ENCODE data around the gene CELF3. TPM values are rescaled to one million over a fixed set of nuclear protein-coding genes. Genes with fewer than 3 reads are reported as not detected.
"Not testable (repeated sequence)": the region's sequence is repeated elsewhere in the genome, so short reads cannot be mapped to it uniquely, and the experiment has no call there.

CELF3 gene
- total and polyA plus RNA-seq, 9 donors = 0.04 to 2.0 (median 0.74) TPM

DNA sequence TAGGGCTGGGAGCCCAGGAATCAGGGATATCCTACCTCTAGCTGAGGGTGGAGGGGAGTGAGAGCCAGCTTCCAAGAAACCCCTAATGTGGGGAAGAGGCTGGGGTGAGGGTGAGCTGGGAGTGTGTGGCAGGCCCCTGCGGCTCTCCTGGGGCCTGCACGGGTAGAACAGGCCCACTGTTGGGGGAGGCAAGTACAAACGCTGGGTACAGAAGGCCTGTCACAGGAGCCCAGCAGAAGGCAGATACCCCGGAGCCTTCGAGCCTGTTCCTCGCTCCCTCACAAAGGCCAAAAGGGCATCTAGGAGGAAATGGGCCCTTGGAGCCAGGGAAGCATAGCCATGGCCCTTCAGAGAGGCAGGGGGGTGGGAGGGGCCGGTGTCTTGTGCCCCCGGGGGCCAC, 13.7 kb downstream of the CELF3 start:
- Histone ChIP-seq H3K4me3 (ENCODE audit: low read length) (no peak overlapping the region), H3K4me1 (ENCODE audit: control insufficient read depth, insufficient read depth, low read length) (peaks cover 3% of the 10 kb centered on the region), H3K9me3 (replicated peaks; ENCODE audit: control insufficient read depth, low read depth, low read length) (no peaks in the 10 kb centered on the region), H3K27me3 (ENCODE audit: control insufficient read depth, insufficient read depth, low read length) (no peaks in the 10 kb centered on the region), H3K27ac (ENCODE audit: low read length) (no peak overlapping the region), H3K36me3 (ENCODE audit: control insufficient read depth, insufficient read depth, low read length) (peaks cover 35% of the 10 kb centered on the region)
- WGBS (ENCODE audit: insufficient coverage) = 37% methylated on average over 5 of the region's 8 CpGs
- DNase-seq = no peak

DNA sequence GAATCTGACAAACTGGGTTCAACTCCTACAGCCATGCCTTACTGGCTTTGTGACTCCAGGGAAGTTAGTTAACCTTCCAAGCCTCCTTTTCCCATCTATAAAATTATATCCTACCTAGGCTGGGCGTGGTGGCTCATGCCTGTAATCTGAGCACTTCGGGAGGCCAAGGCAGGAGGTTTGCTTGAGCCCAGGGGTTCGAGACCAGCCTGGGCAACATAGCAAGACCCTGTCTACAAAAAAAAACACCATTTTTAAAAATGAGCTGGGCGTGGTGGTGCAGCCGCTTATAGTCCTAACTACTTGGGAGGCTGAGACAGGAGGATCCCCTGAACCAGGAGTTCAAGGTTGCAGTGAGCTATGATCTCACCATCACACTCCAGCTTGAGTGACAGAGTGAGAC, 15.1 kb downstream of the CELF3 start:
- Histone ChIP-seq H3K27me3 (ENCODE audit: control insufficient read depth, insufficient read depth, low read length) (no peaks in the 10 kb centered on the region), H3K27ac (ENCODE audit: low read length) (no peak overlapping the region), H3K36me3 (ENCODE audit: control insufficient read depth, insufficient read depth, low read length) (peaks cover 47% of the 10 kb centered on the region), H3K4me1 (ENCODE audit: control insufficient read depth, insufficient read depth, low read length) (peaks cover 3% of the 10 kb centered on the region), H3K4me3 (ENCODE audit: low read length) (no peak overlapping the region), H3K9me3 (replicated peaks; ENCODE audit: control insufficient read depth, low read depth, low read length) (no peaks in the 10 kb centered on the region)
- DNase-seq = no peak
- 100% methylated on average over 1 of the region's 5 CpGs for WGBS (ENCODE audit: insufficient coverage)

DNA sequence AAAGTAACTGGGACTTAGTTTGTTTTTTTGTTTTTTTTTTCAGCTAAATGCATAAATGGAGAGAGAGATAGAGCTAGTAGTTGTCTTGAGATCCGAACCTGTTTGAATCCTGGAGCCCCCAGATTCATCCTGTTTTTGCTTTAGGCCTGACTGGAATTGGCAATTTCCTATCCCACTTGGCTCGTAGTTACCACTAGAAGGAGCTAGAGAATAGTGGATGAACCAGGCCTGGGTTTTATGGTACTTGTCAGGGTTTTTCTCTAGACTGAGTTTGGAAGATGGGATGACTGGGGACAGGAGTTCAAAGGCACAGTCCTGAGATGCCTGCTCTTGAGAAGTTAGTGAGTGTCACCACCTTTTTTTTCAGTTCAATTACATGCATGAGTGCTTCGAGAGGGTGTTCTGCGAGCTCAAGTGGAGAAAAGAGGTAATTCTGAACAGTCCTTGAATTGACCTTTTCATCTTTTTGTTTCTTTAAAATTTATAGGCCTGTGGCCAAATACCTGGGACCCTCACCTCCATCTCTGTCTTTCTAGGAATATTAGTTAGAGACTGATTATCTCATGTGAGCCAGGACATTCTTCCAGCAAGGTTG, 23.4 kb downstream of the CELF3 start:
- 86% methylated on average over 1 of the region's 4 CpGs for WGBS (ENCODE audit: insufficient coverage)
- peak; percentile 50 for DNase-seq
- Histone ChIP-seq H3K4me1 (ENCODE audit: control insufficient read depth, insufficient read depth, low read length) (no peaks in the 10 kb centered on the region), H3K9me3 (replicated peaks; ENCODE audit: control insufficient read depth, low read depth, low read length) (no peaks in the 10 kb centered on the region), H3K36me3 (ENCODE audit: control insufficient read depth, insufficient read depth, low read length) (peaks cover 51% of the 10 kb centered on the region), H3K27me3 (ENCODE audit: control insufficient read depth, insufficient read depth, low read length) (no peaks in the 10 kb centered on the region), H3K4me3 (ENCODE audit: low read length) (no peak overlapping the region), H3K27ac (ENCODE audit: low read length) (no peak overlapping the region)

DNA sequence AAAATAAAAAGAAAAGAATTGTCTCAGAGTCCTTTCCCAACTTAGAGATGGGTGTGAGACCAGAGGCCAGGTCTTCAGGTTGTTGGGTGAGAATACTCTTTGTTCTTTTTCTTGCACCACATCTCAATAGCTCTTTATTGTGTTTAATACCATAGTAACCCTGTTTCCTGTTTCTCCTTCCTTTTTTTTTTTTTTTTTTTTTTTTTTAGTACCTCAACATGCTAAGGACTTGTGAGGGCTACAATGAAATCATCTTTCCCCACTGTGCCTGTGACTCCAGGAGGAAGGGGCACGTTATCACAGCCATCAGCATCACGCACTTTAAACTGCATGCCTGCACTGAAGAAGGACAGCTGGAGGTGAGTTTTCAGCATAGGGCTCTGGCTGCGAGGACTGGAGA, 24.4 kb downstream of the CELF3 start:
- no peaks in the 10 kb centered on the region for H3K27me3 ChIP-seq (ENCODE audit: control insufficient read depth, insufficient read depth, low read length)
- H3K4me3 ChIP-seq (ENCODE audit: low read length) = no peak overlapping the region
- no peaks in the 10 kb centered on the region for H3K9me3 ChIP-seq (replicated peaks; ENCODE audit: control insufficient read depth, low read depth, low read length)
- no peak overlapping the region for H3K27ac ChIP-seq (ENCODE audit: low read length)
- no peak for DNase-seq
- H3K36me3 ChIP-seq (ENCODE audit: control insufficient read depth, insufficient read depth, low read length) = peaks cover 42% of the 10 kb centered on the region
- WGBS (ENCODE audit: insufficient coverage) = 72% methylated on average over 2 of the region's 3 CpGs
- no peaks in the 10 kb centered on the region for H3K4me1 ChIP-seq (ENCODE audit: control insufficient read depth, insufficient read depth, low read length)

DNA sequence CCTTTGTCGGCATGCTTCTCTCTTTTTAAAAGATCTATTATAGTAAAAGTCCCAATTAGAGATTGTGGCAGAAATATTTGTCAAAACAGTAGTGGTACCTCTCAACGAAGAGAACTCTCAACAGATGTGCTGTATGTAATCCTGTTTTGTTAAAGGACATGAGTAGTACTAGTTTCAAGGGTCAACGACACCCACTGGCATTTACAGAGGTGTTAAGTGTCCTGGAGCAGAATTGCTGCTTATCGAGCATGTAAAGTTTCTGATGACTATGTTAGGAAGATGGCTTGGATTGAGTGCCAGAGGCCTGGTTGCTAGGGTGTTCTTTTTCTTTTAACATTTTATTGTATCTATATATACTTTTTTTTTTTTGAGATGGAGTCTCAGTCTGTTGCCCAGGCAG, 27.1 kb downstream of the CELF3 start:
- Histone ChIP-seq H3K27me3 (ENCODE audit: control insufficient read depth, insufficient read depth, low read length) (no peaks in the 10 kb centered on the region), H3K4me3 (ENCODE audit: low read length) (no peak overlapping the region), H3K27ac (ENCODE audit: low read length) (no peak overlapping the region), H3K9me3 (replicated peaks; ENCODE audit: control insufficient read depth, low read depth, low read length) (no peaks in the 10 kb centered on the region), H3K36me3 (ENCODE audit: control insufficient read depth, insufficient read depth, low read length) (peaks cover 23% of the 10 kb centered on the region), H3K4me1 (ENCODE audit: control insufficient read depth, insufficient read depth, low read length) (no peaks in the 10 kb centered on the region)
- 69% methylated on average over 2 of the region's 4 CpGs for WGBS (ENCODE audit: insufficient coverage)
- DNase-seq = no peak

DNA sequence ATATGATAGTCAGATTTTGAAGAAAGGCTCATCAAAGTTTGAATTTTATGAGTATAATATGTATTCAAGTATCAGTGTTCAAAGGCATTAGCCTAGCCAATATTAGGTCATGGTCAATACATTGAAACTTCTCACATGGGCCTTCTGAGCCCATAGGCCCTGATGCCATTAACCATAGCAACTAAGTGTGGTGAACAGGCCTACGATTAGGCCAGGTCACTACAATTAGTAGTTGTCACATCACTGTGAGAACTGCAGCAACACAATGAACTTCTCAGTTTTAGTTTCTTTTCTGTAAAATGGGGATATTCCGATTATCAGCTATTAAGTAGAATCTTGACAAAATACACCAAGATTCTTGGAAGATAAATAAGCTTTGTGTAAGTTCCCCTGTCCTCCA, 30.0 kb downstream of the CELF3 start:
- H3K27ac ChIP-seq (ENCODE audit: low read length) = no peak overlapping the region
- WGBS (ENCODE audit: insufficient coverage) = no CpG with 5 or more reads among the region's 2 CpGs
- no peak for DNase-seq
- no peaks in the 10 kb centered on the region for H3K4me1 ChIP-seq (ENCODE audit: control insufficient read depth, insufficient read depth, low read length)
- no peaks in the 10 kb centered on the region for H3K9me3 ChIP-seq (replicated peaks; ENCODE audit: control insufficient read depth, low read depth, low read length)
- no peak overlapping the region for H3K4me3 ChIP-seq (ENCODE audit: low read length)
- H3K36me3 ChIP-seq (ENCODE audit: control insufficient read depth, insufficient read depth, low read length) = peaks cover 10% of the 10 kb centered on the region
- H3K27me3 ChIP-seq (ENCODE audit: control insufficient read depth, insufficient read depth, low read length) = no peaks in the 10 kb centered on the region

DNA sequence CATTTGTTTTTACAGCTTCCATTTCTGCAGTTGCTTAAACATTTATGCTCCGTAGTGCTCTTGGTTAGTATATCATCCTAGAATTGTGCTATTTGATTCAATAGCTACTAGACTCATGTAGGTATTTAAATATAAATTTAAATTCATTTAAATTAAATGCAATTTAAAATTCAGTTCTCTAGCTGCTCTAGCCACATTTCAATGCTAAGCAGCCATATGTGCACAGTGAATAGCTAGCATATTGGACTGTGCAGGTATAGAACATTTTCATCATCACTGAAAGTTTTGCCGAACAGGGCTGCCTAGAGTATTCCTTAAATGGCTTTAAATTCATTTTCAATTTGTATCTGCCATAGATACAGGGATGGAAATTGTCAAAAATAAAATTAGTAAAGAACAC, 32.5 kb downstream of the CELF3 start:
- no CpG with 5 or more reads among the region's 2 CpGs for WGBS (ENCODE audit: insufficient coverage)
- Histone ChIP-seq H3K4me1 (ENCODE audit: control insufficient read depth, insufficient read depth, low read length) (no peaks in the 10 kb centered on the region), H3K4me3 (ENCODE audit: low read length) (no peak overlapping the region), H3K36me3 (ENCODE audit: control insufficient read depth, insufficient read depth, low read length) (peaks cover 8% of the 10 kb centered on the region), H3K27ac (ENCODE audit: low read length) (no peak overlapping the region), H3K27me3 (ENCODE audit: control insufficient read depth, insufficient read depth, low read length) (no peaks in the 10 kb centered on the region), H3K9me3 (replicated peaks; ENCODE audit: control insufficient read depth, low read depth, low read length) (no peaks in the 10 kb centered on the region)
- DNase-seq = no peak

DNA sequence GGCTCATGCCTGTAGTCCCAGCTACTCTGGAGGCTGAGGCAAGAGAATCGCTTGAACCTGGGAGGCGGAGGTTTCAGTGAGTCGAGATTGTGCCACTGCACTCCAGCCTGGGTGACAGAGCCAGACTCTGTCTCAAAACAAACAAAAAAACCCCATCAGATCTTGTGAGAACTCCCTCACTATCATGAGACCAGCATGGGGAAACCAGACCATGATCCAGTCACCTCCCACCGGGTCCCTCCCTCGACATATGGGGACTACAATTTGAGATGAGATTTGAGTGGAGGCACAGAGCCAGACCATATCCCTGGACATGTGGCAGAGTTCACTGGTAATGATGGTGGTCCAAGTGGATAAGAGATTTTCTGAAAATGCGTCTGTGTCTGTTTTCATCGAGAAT, 33.7 kb downstream of the CELF3 start:
- not testable (repeated sequence) for H3K36me3 ChIP-seq (ENCODE audit: control insufficient read depth, insufficient read depth, low read length); H3K27ac ChIP-seq (ENCODE audit: low read length); H3K9me3 ChIP-seq (replicated peaks; ENCODE audit: control insufficient read depth, low read depth, low read length); H3K4me3 ChIP-seq (ENCODE audit: low read length); H3K4me1 ChIP-seq (ENCODE audit: control insufficient read depth, insufficient read depth, low read length); DNase-seq; H3K27me3 ChIP-seq (ENCODE audit: control insufficient read depth, insufficient read depth, low read length)
- 87% methylated on average over 3 of the region's 7 CpGs for WGBS (ENCODE audit: insufficient coverage)

DNA sequence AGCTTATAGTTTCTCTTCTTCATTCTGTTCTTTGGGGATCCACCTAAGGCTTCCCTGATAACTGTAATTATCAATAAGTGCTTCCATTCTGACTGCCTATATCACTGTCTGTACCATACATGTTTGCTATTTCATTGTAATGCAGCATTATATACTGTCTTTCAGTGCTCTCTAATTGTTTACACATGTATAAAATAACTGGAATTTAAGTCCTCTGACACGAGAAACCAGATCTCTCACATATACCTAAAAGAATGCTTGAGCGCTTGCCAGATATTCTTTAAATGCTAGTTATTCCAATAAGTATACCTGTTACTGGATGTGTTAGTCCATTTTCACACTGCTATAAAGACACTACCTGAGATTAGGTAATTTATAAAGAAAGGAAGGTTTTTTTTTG, 34.7 kb downstream of the CELF3 start:
- Histone ChIP-seq H3K36me3 (ENCODE audit: control insufficient read depth, insufficient read depth, low read length) (peaks cover 11% of the 10 kb centered on the region), H3K27ac (ENCODE audit: low read length) (no peak overlapping the region), H3K4me1 (ENCODE audit: control insufficient read depth, insufficient read depth, low read length) (no peaks in the 10 kb centered on the region), H3K9me3 (replicated peaks; ENCODE audit: control insufficient read depth, low read depth, low read length) (no peaks in the 10 kb centered on the region), H3K4me3 (ENCODE audit: low read length) (no peak overlapping the region), H3K27me3 (ENCODE audit: control insufficient read depth, insufficient read depth, low read length) (no peaks in the 10 kb centered on the region)
- WGBS (ENCODE audit: insufficient coverage) = no CpG with 5 or more reads among the region's 2 CpGs
- no peak for DNase-seq

DNA sequence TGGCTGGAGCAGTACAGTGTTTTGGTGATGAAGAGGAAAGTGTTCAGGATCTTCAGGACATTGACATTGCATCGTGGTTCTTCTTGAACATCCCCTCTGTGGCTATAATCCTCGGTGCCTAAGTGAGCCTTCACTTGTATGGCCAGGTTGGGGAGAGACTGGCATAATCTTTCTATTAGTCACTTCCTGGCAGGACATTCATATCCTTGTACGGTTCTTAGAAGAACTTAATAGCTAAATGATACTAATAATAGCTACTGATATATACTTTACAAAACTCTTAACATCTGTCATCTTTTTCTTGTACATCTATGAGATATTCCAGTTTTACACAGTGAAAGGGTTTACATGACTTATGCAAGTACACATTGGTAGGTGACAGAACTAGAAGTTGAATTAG, 35.8 kb downstream of the CELF3 start:
- no CpG with 5 or more reads among the region's 3 CpGs for WGBS (ENCODE audit: insufficient coverage)
- Histone ChIP-seq H3K4me3 (ENCODE audit: low read length) (no peak overlapping the region), H3K27me3 (ENCODE audit: control insufficient read depth, insufficient read depth, low read length) (no peaks in the 10 kb centered on the region), H3K27ac (ENCODE audit: low read length) (no peak overlapping the region), H3K9me3 (replicated peaks; ENCODE audit: control insufficient read depth, low read depth, low read length) (no peaks in the 10 kb centered on the region), H3K36me3 (ENCODE audit: control insufficient read depth, insufficient read depth, low read length) (peaks cover 9% of the 10 kb centered on the region), H3K4me1 (ENCODE audit: control insufficient read depth, insufficient read depth, low read length) (no peaks in the 10 kb centered on the region)
- no peak for DNase-seq

DNA sequence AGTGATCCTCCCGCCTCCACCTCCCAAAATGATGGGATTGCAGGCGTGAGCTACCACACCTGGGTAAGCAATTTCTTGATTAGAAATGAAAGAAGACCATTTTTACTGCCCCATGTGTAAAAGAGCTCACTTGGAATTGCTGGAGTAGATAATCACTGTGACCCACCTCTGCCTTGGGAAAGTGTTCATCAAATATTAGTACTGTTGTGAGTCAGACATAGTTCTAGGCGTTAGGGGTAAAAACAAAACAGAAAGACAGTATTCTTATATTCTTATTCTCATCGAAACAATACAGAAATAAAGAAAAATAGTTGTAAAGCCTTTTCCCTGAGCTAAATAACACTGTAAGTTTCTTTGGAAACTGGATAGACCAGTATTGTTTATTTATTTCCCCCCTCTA, 36.2 kb downstream of the CELF3 start:
- Histone ChIP-seq H3K36me3 (ENCODE audit: control insufficient read depth, insufficient read depth, low read length) (peaks cover 9% of the 10 kb centered on the region), H3K4me1 (ENCODE audit: control insufficient read depth, insufficient read depth, low read length) (no peaks in the 10 kb centered on the region), H3K27me3 (ENCODE audit: control insufficient read depth, insufficient read depth, low read length) (no peaks in the 10 kb centered on the region), H3K4me3 (ENCODE audit: low read length) (no peak overlapping the region), H3K9me3 (replicated peaks; ENCODE audit: control insufficient read depth, low read depth, low read length) (no peaks in the 10 kb centered on the region), H3K27ac (ENCODE audit: low read length) (no peak overlapping the region)
- no peak for DNase-seq
- WGBS (ENCODE audit: insufficient coverage) = no CpG with 5 or more reads among the region's 4 CpGs

Measured in muscle of leg (tissue), 11 donors.